ENCODE measurements around the gene DUOX1.

DUOX1 gene

GRCh38 chr15:45166834-45167630 lies 37.2 kb downstream of the DUOX1 start:
- Histone ChIP-seq H3K4me1 (ENCODE audit: insufficient read depth, low read length) (peaks cover 20% of the 10 kb centered on the region), H3K9ac (ENCODE audit: low read length) (peak overlapping the region; percentile 56), H3K27ac (ENCODE audit: low read depth, low read length) (peak overlapping the region; percentile 98)

DNA sequence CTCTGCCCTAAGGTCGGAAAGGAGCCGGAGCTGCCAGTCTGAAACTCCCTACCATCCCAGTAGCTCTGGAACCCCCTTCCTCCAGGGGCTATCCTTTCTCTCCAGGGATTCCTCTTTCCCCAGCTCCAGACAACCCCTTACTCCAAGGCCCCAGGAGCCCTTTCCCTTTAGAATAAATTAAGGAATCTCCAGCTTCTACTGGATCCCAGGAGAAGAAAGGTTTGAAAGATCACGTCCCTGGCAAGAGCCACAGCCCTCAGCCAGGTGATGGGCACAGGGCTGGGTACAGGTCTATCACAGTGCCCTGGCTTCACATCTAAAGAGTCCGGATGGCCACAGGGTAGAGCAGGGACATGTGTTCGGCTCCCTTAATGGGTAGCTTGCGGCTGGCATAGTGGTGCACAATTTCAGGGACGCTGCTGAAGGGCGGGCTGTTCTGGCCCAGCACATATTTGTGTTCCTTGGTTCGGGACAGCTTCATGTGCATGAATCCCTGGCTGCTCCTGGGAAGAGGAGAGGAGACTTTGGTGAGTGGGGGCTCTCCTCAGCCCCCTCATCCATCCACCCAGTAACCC lies 37.9 kb downstream of the DUOX1 start:
- Histone ChIP-seq H3K4me3 (ENCODE audit: low read depth in 1 of 2, low read length in 2 of 2) (peak overlapping the region; percentile 47 to 69), H3K27ac (ENCODE audit: low read depth, low read length) (peak overlapping the region; percentile 98), H3K4me1 (ENCODE audit: insufficient read depth, low read length) (peaks cover 20% of the 10 kb centered on the region), H3K27me3 (ENCODE audit: control insufficient read depth in 1 of 2, insufficient read depth in 2 of 2, low read length in 2 of 2) (no peaks in the 10 kb centered on the region), H3K9ac (ENCODE audit: low read length) (peak overlapping the region; percentile 38), H3K9me3 (ENCODE audit: low read length) (no peaks in the 10 kb centered on the region), H3K36me3 (ENCODE audit: insufficient read depth, low read length) (peaks cover 5% of the 10 kb centered on the region)

More at GRCh38 chr15:45166834-45167630, 37.2 kb downstream of the DUOX1 start:
- Histone ChIP-seq H3K4me3 (ENCODE audit: low read depth in 1 of 2, low read length in 2 of 2) (peak overlapping the region; percentile 47 to 69), H3K9me3 (ENCODE audit: low read length) (no peaks in the 10 kb centered on the region), H3K36me3 (ENCODE audit: insufficient read depth, low read length) (peaks cover 5% of the 10 kb centered on the region), H3K27me3 (ENCODE audit: control insufficient read depth in 1 of 2, insufficient read depth in 2 of 2, low read length in 2 of 2) (no peaks in the 10 kb centered on the region)

DNA sequence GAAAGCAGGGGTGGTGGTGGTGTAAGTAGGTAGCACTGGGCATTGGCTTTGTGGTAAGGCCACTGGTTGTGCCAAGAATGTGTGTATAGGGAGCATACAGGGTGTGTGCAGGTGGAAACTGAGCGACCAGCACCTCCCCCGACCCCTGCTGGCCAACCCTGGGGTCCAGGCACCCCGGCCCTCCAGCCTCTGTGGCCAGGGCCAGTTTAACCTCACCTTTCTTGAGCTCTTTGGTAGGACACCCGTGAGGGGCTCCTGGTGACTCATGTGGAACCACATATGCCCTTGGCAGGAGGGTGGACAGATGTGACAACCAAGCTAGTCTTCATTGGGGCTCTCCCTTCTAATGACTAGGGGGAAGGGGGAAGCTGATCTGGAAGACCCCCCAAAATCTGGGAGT lies 38.5 kb downstream of the DUOX1 start:
- H3K36me3 ChIP-seq (ENCODE audit: insufficient read depth, low read length): peaks cover 5% of the 10 kb centered on the region
- peaks cover 20% of the 10 kb centered on the region for H3K4me1 ChIP-seq (ENCODE audit: insufficient read depth, low read length)
- H3K27me3 ChIP-seq (ENCODE audit: control insufficient read depth in 1 of 2, insufficient read depth in 2 of 2, low read length in 2 of 2): no peaks in the 10 kb centered on the region
- no peak overlapping the region for H3K4me3 ChIP-seq (ENCODE audit: low read depth in 1 of 2, low read length in 2 of 2)
- H3K9ac ChIP-seq (ENCODE audit: low read length): no peak overlapping the region
- peak overlapping the region; percentile 98 for H3K27ac ChIP-seq (ENCODE audit: low read depth, low read length)
- no peaks in the 10 kb centered on the region for H3K9me3 ChIP-seq (ENCODE audit: low read length)

GRCh38 chr15:45168751-45169551 lies 39.2 kb downstream of the DUOX1 start:
- Histone ChIP-seq H3K9me3 (ENCODE audit: low read length) (no peaks in the 10 kb centered on the region), H3K27ac (ENCODE audit: low read depth, low read length) (no peak overlapping the region), H3K9ac (ENCODE audit: low read length) (no peak overlapping the region)

GRCh38 chr15:45169608-45170480 lies 40.0 kb downstream of the DUOX1 start:
- peaks cover 13% of the 10 kb centered on the region for H3K36me3 ChIP-seq (ENCODE audit: insufficient read depth, low read length)
- no peaks in the 10 kb centered on the region for H3K27me3 ChIP-seq (ENCODE audit: control insufficient read depth in 1 of 2, insufficient read depth in 2 of 2, low read length in 2 of 2)
- H3K4me1 ChIP-seq (ENCODE audit: insufficient read depth, low read length): peaks cover 20% of the 10 kb centered on the region
- H3K27ac ChIP-seq (ENCODE audit: low read depth, low read length): no peak overlapping the region
- no peak overlapping the region for H3K4me3 ChIP-seq (ENCODE audit: low read depth in 1 of 2, low read length in 2 of 2)
- H3K9ac ChIP-seq (ENCODE audit: low read length): no peak overlapping the region
- H3K9me3 ChIP-seq (ENCODE audit: low read length): no peaks in the 10 kb centered on the region

More at GRCh38 chr15:45168751-45169551, 39.2 kb downstream of the DUOX1 start:
- H3K4me3 ChIP-seq (ENCODE audit: low read depth in 1 of 2, low read length in 2 of 2): no peak overlapping the region
- H3K4me1 ChIP-seq (ENCODE audit: insufficient read depth, low read length): peaks cover 20% of the 10 kb centered on the region
- H3K36me3 ChIP-seq (ENCODE audit: insufficient read depth, low read length): peaks cover 11% of the 10 kb centered on the region
- no peaks in the 10 kb centered on the region for H3K27me3 ChIP-seq (ENCODE audit: control insufficient read depth in 1 of 2, insufficient read depth in 2 of 2, low read length in 2 of 2)

DNA sequence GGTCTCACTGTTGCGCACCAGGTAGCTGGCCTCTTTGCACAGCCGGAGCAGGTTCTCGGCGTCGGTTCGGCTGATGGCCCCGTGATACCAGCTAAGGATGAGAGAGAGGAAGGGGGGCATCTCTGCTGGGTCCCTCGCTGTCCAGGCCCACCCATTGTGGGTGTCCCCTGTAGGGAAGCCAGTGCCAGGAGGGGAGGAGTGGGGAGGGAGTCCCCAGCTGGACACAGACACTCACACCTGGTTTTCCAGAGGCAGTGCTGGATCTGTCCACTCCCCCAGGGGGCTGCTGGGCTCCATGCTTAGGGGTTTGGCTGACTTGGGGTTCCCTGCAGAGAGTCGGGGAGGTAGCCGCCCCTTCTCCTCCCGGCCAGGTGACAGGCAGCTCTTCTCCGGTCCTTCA lies 42.1 kb downstream of the DUOX1 start:
- Histone ChIP-seq H3K4me1 (ENCODE audit: insufficient read depth, low read length) (peaks cover 8% of the 10 kb centered on the region), H3K36me3 (ENCODE audit: insufficient read depth, low read length) (peaks cover 13% of the 10 kb centered on the region)

GRCh38 chr15:45174069-45174468 lies 44.3 kb downstream of the DUOX1 start:
- no peak overlapping the region for H3K27ac ChIP-seq (ENCODE audit: low read depth, low read length)

More for the DNA sequence above, 42.1 kb downstream of the DUOX1 start:
- no peak overlapping the region for H3K27ac ChIP-seq (ENCODE audit: low read depth, low read length)
- H3K27me3 ChIP-seq (ENCODE audit: control insufficient read depth in 1 of 2, insufficient read depth in 2 of 2, low read length in 2 of 2): no peaks in the 10 kb centered on the region
- no peak overlapping the region for H3K4me3 ChIP-seq (ENCODE audit: low read depth in 1 of 2, low read length in 2 of 2)
- H3K9ac ChIP-seq (ENCODE audit: low read length): no peak overlapping the region
- H3K9me3 ChIP-seq (ENCODE audit: low read length): no peaks in the 10 kb centered on the region

GRCh38 chr15:45174577-45174976 lies 44.8 kb downstream of the DUOX1 start:
- Histone ChIP-seq H3K27ac (ENCODE audit: low read depth, low read length) (no peak overlapping the region), H3K4me1 (ENCODE audit: insufficient read depth, low read length) (no peaks in the 10 kb centered on the region), H3K36me3 (ENCODE audit: insufficient read depth, low read length) (peaks cover 13% of the 10 kb centered on the region), H3K9me3 (ENCODE audit: low read length) (no peaks in the 10 kb centered on the region), H3K27me3 (ENCODE audit: control insufficient read depth in 1 of 2, insufficient read depth in 2 of 2, low read length in 2 of 2) (no peaks in the 10 kb centered on the region), H3K4me3 (ENCODE audit: low read depth in 1 of 2, low read length in 2 of 2) (no peak overlapping the region), H3K9ac (ENCODE audit: low read length) (no peak overlapping the region)

More at GRCh38 chr15:45174069-45174468, 44.3 kb downstream of the DUOX1 start:
- H3K4me3 ChIP-seq (ENCODE audit: low read depth in 1 of 2, low read length in 2 of 2): no peak overlapping the region
- H3K9ac ChIP-seq (ENCODE audit: low read length): no peak overlapping the region
- H3K36me3 ChIP-seq (ENCODE audit: insufficient read depth, low read length): peaks cover 13% of the 10 kb centered on the region
- H3K4me1 ChIP-seq (ENCODE audit: insufficient read depth, low read length): no peaks in the 10 kb centered on the region
- H3K9me3 ChIP-seq (ENCODE audit: low read length): no peaks in the 10 kb centered on the region
- no peaks in the 10 kb centered on the region for H3K27me3 ChIP-seq (ENCODE audit: control insufficient read depth in 1 of 2, insufficient read depth in 2 of 2, low read length in 2 of 2)

DNA sequence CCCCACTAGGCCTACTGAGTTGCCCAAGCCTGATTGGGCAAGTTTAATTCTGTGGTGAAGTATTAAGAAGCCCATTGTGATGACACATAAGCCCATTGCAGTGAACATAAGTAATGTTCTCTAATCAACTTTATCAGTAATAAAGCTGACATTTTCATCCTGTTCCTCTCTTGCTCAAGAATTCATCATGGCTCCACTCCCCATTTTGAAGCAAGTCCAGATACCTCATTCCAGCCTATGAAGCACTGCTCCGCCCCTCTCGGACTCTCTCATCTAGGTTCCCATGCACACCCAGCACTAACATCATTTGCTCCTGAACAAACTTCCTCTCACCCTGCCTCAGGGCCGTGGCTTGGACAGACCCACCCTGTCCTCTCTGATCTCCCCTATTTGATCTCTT lies 47.5 kb downstream of the DUOX1 start:
- Histone ChIP-seq H3K9ac (ENCODE audit: low read length) (no peak overlapping the region), H3K4me3 (ENCODE audit: low read depth in 1 of 2, low read length in 2 of 2) (no peak overlapping the region), H3K4me1 (ENCODE audit: insufficient read depth, low read length) (no peaks in the 10 kb centered on the region), H3K9me3 (ENCODE audit: low read length) (no peaks in the 10 kb centered on the region), H3K27ac (ENCODE audit: low read depth, low read length) (no peak overlapping the region), H3K27me3 (ENCODE audit: control insufficient read depth in 1 of 2, insufficient read depth in 2 of 2, low read length in 2 of 2) (no peaks in the 10 kb centered on the region), H3K36me3 (ENCODE audit: insufficient read depth, low read length) (peaks cover 8% of the 10 kb centered on the region)

GRCh38 chr15:45179221-45179985 lies 49.6 kb downstream of the DUOX1 start:
- no peaks in the 10 kb centered on the region for H3K27me3 ChIP-seq (ENCODE audit: control insufficient read depth in 1 of 2, insufficient read depth in 2 of 2, low read length in 2 of 2)
- H3K9ac ChIP-seq (ENCODE audit: low read length): no peak overlapping the region
- H3K36me3 ChIP-seq (ENCODE audit: insufficient read depth, low read length): no peaks in the 10 kb centered on the region
- no peaks in the 10 kb centered on the region for H3K9me3 ChIP-seq (ENCODE audit: low read length)
- no peak overlapping the region for H3K27ac ChIP-seq (ENCODE audit: low read depth, low read length)
- H3K4me3 ChIP-seq (ENCODE audit: low read depth in 1 of 2, low read length in 2 of 2): no peak overlapping the region
- H3K4me1 ChIP-seq (ENCODE audit: insufficient read depth, low read length): no peaks in the 10 kb centered on the region
